ENCODE data around the gene PFDN6.

GRCh38 chr6:33264015-33264414, 25.4 kb upstream of the PFDN6 start:
- TF ChIP-seq USF2 (CRISPR knock-in tag; IDR thresholded peaks at IDR 0.05) (no peak), CTCF (IDR thresholded peaks at IDR 0.05) (no peak), STAT6 (CRISPR knock-in tag; conservative IDR thresholded peaks at IDR 0.05; ENCODE audit: low read depth) (no peak), ERG (CRISPR knock-in tag; IDR thresholded peaks at IDR 0.05) (no peak), ZNF512 (CRISPR knock-in tag; IDR thresholded peaks at IDR 0.05; ENCODE audit: borderline replicate concordance) (no peak), ZNF317 (CRISPR knock-in tag; IDR thresholded peaks at IDR 0.05; ENCODE audit: borderline replicate concordance, low read depth) (no peak), SP1 (CRISPR knock-in tag; conservative IDR thresholded peaks at IDR 0.05) (no peak), NFE2L1 (CRISPR knock-in tag; IDR thresholded peaks at IDR 0.05) (no peak), ELF4 (CRISPR knock-in tag; IDR thresholded peaks at IDR 0.05; ENCODE audit: low read depth) (no peak)
